ENCODE results near the gene SLC1A3. TPM values are rescaled to one million over a fixed set of nuclear protein-coding genes. Genes with fewer than 3 reads are reported as not detected.

SLC1A3 gene
- total and polyA plus RNA-seq, 10 of the 15 experiments (the other 5 are each of a cell fraction or from before 2014, with no cell fraction given) = 0.23 to 4.4 (median 3.3) TPM

- WGBS (ENCODE audit: insufficient coverage, insufficient replicate concordance, low lambda C conversion rate, missing lambda C conversion rate) = 71% methylated on average over 4 of the region's 4 CpGs
- no peak for ATAC-seq
- in situ Hi-C loops (cut with MboI) (no loop called here), intact Hi-C loops (cut with micrococcal nuclease; ENCODE audit: unreplicated experiment) (no loop called here)
- RAD21 ChIA-PET (ENCODE audit: unreplicated experiment) = interaction anchor here (1.2 kb wide), 1 partner anchor 16 kb away, joined by 4 read pairs; no protein-coding TSS in a partner anchor
- Histone ChIP-seq H3K4me2 (ENCODE audit: control insufficient read depth, insufficient read depth) (no peak overlapping the region), H4K20me1 (ENCODE audit: control insufficient read depth, insufficient read depth) (no peaks in the 10 kb centered on the region), H3K27me3 (replicated peaks in 1 of 2; ENCODE audit: control insufficient read depth in 2 of 2, insufficient read depth in 2 of 2, low read length in 1 of 2) (no peaks in the 10 kb centered on the region), H3K4me3 (no peak overlapping the region), H3K9ac (ENCODE audit: control insufficient read depth, insufficient read depth, low read length) (no peak overlapping the region), H3K36me3 (ENCODE audit: control insufficient read depth in 2 of 2, insufficient read depth in 2 of 2, low read length in 1 of 2) (peaks cover 2 to 22% of the 10 kb centered on the region in 2 experiments), H3K4me1 (ENCODE audit: control insufficient read depth, insufficient read depth, low read length) (peaks cover 4% of the 10 kb centered on the region), H3K27ac (ENCODE audit: control insufficient read depth, insufficient read depth) (no peak overlapping the region), H2AFZ (ENCODE audit: control insufficient read depth, low read depth, low read length) (no peak overlapping the region), H3K9me3 (replicated peaks; ENCODE audit: control insufficient read depth, insufficient read depth, low read length) (peaks cover 3% of the 10 kb centered on the region), H3K79me2 (ENCODE audit: control insufficient read depth, insufficient read depth, low read length) (no peaks in the 10 kb centered on the region; the same call in none of the 2 replicates)
- BruUV-seq (replicated peaks) = no TSS peak
- no peak for TF ChIP-seq MEF2A (IDR thresholded peaks at IDR 0.05; ENCODE audit: insufficient read depth, low read depth, low read length)
- CTCF ChIA-PET = interaction anchor here (0.8 to 2.7 kb wide), 10 partner anchors 8 to 39 kb away, joined by 3 to 23 read pairs (median 4); no protein-coding TSS in a partner anchor
- SMC1A ChIA-PET (ENCODE audit: uncharacterized antibody, unreplicated experiment) = interaction anchor here (1.5 to 3.8 kb wide), 4 partner anchors 10 to 33 kb away, joined by 5 to 12 read pairs (median 8); no protein-coding TSS in a partner anchor
- POLR2A ChIA-PET = interaction anchor here (0.9 kb wide), 1 partner anchor 13 kb away, joined by 4 read pairs; no protein-coding TSS in a partner anchor
- DNase-seq (ENCODE audit: low read depth, low spot score) = no peak
- FAIRE-seq = no peak
Measured at GRCh38 chr5:36706662-36707061, 100.3 kb downstream of the SLC1A3 start.

GRCh38 chr5:36708996-36709395, 102.6 kb downstream of the SLC1A3 start:
- no peaks in the 10 kb centered on the region for H3K27me3 ChIP-seq (replicated peaks in 1 of 2; ENCODE audit: control insufficient read depth in 2 of 2, insufficient read depth in 2 of 2, low read length in 1 of 2)
- no peaks in the 10 kb centered on the region for H3K4me1 ChIP-seq (ENCODE audit: control insufficient read depth, insufficient read depth, low read length)
- 99% methylated on average over 5 of the region's 5 CpGs for WGBS (ENCODE audit: insufficient coverage, insufficient replicate concordance, low lambda C conversion rate, missing lambda C conversion rate)
- ChIA-PET POLR2A (no interaction called here), SMC1A (ENCODE audit: uncharacterized antibody, unreplicated experiment) (interaction anchor here (0.7 to 3.8 kb wide), 9 partner anchors 9 to 161 kb away, joined by 3 to 12 read pairs (median 5); no protein-coding TSS in a partner anchor), RAD21 (ENCODE audit: unreplicated experiment) (interaction anchor here (1.0 to 2.3 kb wide), 4 partner anchors 9 to 18 kb away, joined by 3 to 6 read pairs (median 4); no protein-coding TSS in a partner anchor), CTCF (interaction anchor here (0.9 to 3.0 kb wide), 7 partner anchors 9 to 294 kb away, joined by 3 to 13 read pairs (median 5); no protein-coding TSS in a partner anchor)
- no peak overlapping the region for H3K4me2 ChIP-seq (ENCODE audit: control insufficient read depth, insufficient read depth)
- H3K36me3 ChIP-seq (ENCODE audit: control insufficient read depth in 2 of 2, insufficient read depth in 2 of 2, low read length in 1 of 2) = peaks cover 2 to 9% of the 10 kb centered on the region in 2 experiments
- H2AFZ ChIP-seq (ENCODE audit: control insufficient read depth, low read depth, low read length) = no peak overlapping the region
- in situ Hi-C loops (cut with MboI) (no loop called here), intact Hi-C loops (cut with micrococcal nuclease; ENCODE audit: unreplicated experiment) (no loop called here)
- H3K9me3 ChIP-seq (replicated peaks; ENCODE audit: control insufficient read depth, insufficient read depth, low read length) = peaks cover 3% of the 10 kb centered on the region; the same call in 2 of the 3 replicates
- H4K20me1 ChIP-seq (ENCODE audit: control insufficient read depth, insufficient read depth) = no peaks in the 10 kb centered on the region
- no peaks in the 10 kb centered on the region; the same call in none of the 2 replicates for H3K79me2 ChIP-seq (ENCODE audit: control insufficient read depth, insufficient read depth, low read length)
- FAIRE-seq = no peak
- no TSS peak for BruUV-seq (replicated peaks)
- H3K9ac ChIP-seq (ENCODE audit: control insufficient read depth, insufficient read depth, low read length) = no peak overlapping the region
- no peak for ATAC-seq
- no peak overlapping the region for H3K27ac ChIP-seq (ENCODE audit: control insufficient read depth, insufficient read depth)
- no peak for DNase-seq (ENCODE audit: low read depth, low spot score)
- H3K4me3 ChIP-seq = no peak overlapping the region
- no peak for TF ChIP-seq PKNOX1 (IDR thresholded peaks at IDR 0.05)
- TF ChIP-seq NR2C1 (IDR thresholded peaks at IDR 0.05) = no peak
- TF ChIP-seq BCL11A (IDR thresholded peaks at IDR 0.05; ENCODE audit: low read depth, low read length) = no peak
- TF ChIP-seq STAT3 (IDR thresholded peaks at IDR 0.05; ENCODE audit: low read depth, low read length) = no peak
- TF ChIP-seq ZBTB40 (IDR thresholded peaks at IDR 0.05; ENCODE audit: borderline replicate concordance) = no peak
- TF ChIP-seq HCFC1 (IDR thresholded peaks at IDR 0.05; ENCODE audit: low read length) = no peak
- TF ChIP-seq BCLAF1 (IDR thresholded peaks at IDR 0.05) = no peak
